CD4-positive, alpha-beta T cell treated with Interleukin-4 for 4 hours (primary cell): ENCODE results near the gene RAP1GAP2.
A peak's percentile ranks its signal among the peaks of the same experiment; 100 is the strongest.

ENCODE experiments used
- DNase-seq: peaks from one replicate; pipeline ENCODE4 v3.0.0-alpha.2; 2020

Gene RAP1GAP2

GRCh38 chr17:3004150-3004801 is 208.0 kb downstream of the RAP1GAP2 start:
- peak; percentile 31 for DNase-seq

GRCh38 chr17:3004925-3005324 is 208.7 kb downstream of the RAP1GAP2 start:
- DNase-seq, result no peak

- DNase-seq, result no peak
These were observed 209.5 kb downstream of the RAP1GAP2 start for GRCh38 chr17:3005696-3006095.

DNA sequence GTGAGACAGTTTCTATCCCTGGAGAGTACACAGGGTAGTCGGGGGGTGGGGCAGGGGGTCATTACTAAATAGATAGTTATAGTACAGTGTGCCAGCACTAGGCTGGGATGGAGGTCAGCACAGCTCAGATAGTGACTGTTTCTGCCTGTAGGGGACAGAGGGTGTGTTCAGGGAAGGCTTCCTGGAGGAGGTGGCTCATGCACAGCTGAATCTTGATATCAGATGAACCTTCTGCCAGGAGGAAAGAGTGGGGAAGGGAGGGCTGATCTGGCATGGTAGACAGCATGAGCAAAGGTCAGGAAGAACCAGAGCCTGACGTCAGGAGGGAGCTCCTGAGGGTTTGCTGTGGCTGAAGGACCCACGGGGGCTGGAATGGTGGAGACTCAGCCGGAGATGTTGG is 210.6 kb downstream of the RAP1GAP2 start:
- DNase-seq, result no peak

- DNase-seq, result no peak
These were observed 211.4 kb downstream of the RAP1GAP2 start for GRCh38 chr17:3007651-3008121.

- DNase-seq, result no peak
These were observed 212.4 kb downstream of the RAP1GAP2 start for GRCh38 chr17:3008336-3009288.

- DNase-seq, result no peak
These were observed 213.2 kb downstream of the RAP1GAP2 start for GRCh38 chr17:3009411-3009920.

- no peak for DNase-seq
These were observed 215.7 kb downstream of the RAP1GAP2 start for GRCh38 chr17:3011891-3012290.

DNA sequence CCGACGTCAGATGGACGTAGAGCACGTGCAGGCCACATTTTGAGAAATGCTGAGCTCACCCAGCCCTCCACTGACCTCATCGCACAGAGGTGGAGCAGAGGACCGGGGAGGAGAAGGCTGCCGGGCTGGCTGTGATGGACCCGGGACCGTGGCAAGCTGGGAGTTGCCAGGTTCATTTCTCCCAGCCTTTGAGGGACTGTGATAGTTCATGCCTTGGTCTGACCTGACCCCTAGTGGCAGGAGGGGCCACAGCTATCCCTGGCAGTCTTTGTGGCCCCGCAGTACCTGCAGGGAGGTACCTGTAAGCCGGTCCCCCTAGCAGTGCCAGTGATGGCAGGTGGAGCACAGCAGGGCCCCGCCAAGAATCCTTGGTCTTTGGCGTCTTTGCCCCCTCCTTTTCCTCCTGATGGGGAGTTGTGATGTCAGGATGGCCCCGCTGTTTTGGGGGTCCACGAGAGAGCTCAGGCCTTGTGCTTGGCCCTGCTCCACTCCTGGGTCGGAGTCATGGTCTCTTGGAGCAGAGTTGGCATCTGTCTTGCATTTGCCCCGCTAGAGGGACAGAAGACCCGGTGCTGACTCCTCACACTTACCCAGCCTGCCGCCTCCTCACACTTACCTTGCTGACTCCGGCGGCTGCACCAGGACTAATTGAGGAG is 216.8 kb downstream of the RAP1GAP2 start:
- peak; percentile 36 for DNase-seq

GRCh38 chr17:3015890-3016289 is 219.7 kb downstream of the RAP1GAP2 start:
- DNase-seq, result no peak

DNA sequence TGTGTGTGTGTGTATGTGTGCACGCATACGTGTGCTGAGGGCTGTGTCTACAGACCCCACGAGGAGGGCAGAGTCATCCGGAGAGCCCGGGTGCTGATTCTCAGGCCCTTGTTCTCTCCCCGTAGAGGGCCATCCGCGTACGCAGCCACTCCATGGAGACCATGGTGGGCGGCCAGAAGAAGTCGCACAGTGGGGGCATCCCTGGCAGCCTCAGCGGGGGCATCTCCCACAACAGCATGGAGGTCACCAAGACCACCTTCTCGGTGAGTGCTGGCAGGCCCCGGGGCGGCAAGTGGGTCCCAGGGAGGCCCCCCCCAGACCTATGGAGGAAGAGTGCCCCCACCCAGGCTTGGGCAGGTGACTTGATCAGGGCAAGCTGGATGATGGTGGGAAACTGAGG is 221.7 kb downstream of the RAP1GAP2 start:
- no peak for DNase-seq

DNA sequence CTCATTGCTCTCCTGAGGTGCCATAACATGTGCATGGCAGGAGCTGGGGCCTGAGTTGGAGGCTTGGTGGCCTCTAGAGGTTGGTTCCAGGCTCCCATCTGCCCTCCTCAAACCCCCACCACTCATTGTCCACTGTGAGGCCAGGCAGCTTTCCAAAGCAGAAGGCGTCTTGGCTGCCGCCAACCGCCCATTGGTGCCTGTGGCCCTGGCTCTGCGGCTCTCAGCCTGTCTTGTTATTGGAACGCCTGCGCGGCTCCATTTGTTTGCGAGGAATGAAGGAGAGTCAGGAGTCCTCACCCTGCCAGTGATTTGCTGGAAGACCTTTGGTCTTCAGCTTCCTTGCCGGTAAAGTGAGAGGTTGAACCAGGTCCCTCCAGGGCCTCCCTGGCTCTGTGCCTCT is 223.5 kb downstream of the RAP1GAP2 start:
- no peak for DNase-seq

GRCh38 chr17:3020381-3020780 is 224.1 kb downstream of the RAP1GAP2 start:
- no peak for DNase-seq

GRCh38 chr17:3022197-3022596 is 226.0 kb downstream of the RAP1GAP2 start:
- no peak for DNase-seq

DNA sequence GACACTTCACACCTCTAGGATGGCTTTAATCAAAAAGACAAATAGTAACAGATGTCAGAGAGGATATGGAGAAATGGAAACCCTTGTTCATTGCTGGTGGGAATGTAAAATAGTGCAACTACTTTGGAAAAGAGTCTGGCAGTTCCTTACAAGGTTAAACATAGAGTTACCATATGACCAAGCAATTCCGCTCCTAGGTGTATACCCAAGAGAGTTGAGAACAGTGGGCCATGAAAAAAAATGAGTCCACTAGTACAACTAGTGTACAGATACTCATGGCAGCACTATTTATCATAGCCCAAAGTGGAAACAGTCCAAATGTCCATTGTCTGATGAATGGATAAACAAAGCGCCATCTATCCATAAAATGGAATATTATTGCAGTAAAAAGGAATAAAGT is 228.1 kb downstream of the RAP1GAP2 start:
- no peak for DNase-seq

DNA sequence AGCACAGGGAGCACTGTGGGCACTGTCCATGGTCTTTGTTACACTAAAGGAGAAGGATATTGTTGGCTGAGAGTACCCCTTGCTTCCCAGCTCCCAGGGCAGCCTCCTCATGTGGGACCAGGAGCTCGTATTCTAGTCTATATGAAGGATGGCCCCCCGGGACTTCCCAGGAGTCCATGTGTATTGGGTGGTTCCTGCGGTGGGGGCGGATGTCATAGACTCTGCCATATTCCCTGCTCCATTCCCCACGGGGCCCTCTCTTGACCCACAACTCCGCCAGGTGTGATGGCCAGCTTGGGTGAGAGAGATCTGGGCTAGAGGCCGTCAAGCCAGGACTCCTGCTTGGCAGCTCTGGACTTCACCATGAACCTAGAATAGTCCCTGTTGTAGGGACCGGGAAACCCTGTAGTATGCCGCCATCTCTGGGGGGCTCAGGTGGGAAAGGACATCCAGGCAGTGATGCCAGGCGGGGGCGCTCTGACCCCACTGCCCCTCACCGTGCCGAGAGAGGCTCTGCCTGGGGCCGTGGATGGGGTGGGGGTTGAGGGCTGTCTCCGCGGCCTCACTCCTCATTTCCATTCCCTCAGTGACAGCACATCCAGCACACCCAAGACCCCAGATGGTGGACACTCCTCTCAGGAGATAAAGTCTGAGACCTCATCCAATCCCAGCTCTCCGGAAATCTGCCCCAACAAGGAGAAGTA is 229.3 kb downstream of the RAP1GAP2 start:
- no peak for DNase-seq

GRCh38 chr17:3026125-3026855 is 230.1 kb downstream of the RAP1GAP2 start:
- DNase-seq, result no peak

- no peak for DNase-seq
These were observed 230.9 kb downstream of the RAP1GAP2 start for GRCh38 chr17:3026856-3027751.

GRCh38 chr17:3027786-3028532 is 231.7 kb downstream of the RAP1GAP2 start:
- DNase-seq, result no peak
